Parathyroid adenoma (tissue), 2 donors: ENCODE data around the gene USP46.

Experiments
- H2AFZ ChIP-seq: fragments of 300-600 bp; sonication (generic); one replicate; pipeline ENCODE4 v1.7.0; 2017; ENCODE audit warnings: antibody characterized with exemption, mild to moderate bottlenecking
- H3K27ac ChIP-seq: fragments of 300-600 bp; sonication (generic); one replicate; pipeline ENCODE4 v1.7.0; 2017
- H3K27me3 ChIP-seq: fragments of 300-600 bp; sonication (generic); one replicate; pipeline ENCODE4 v1.7.0; 2017; ENCODE audit warnings: low read length; ENCODE audit not compliant: control insufficient read depth, insufficient read depth
- H3K36me3 ChIP-seq: fragments of 300-600 bp; sonication (generic); one replicate; pipeline ENCODE4 v1.7.0; 2017; ENCODE audit warnings: low read length; ENCODE audit not compliant: control insufficient read depth, insufficient read depth
- H3K4me1 ChIP-seq: fragments of 300-600 bp; sonication (generic); one replicate; pipeline ENCODE4 v1.7.0; 2017; ENCODE audit warnings: control low read depth
- H3K4me2 ChIP-seq: fragments of 300-600 bp; sonication (generic); one replicate; pipeline ENCODE4 v1.7.0; 2017; ENCODE audit warnings: low read length
- H3K4me3 ChIP-seq: fragments of 300-600 bp; sonication (generic); one replicate; pipeline ENCODE4 v1.7.0; 2017; ENCODE audit warnings: low read depth, low read length
- H3K79me2 ChIP-seq: fragments of 300-600 bp; sonication (generic); one replicate; pipeline ENCODE4 v1.7.0; 2017; ENCODE audit warnings: control low read depth
- H3K9ac ChIP-seq: fragments of 300-600 bp; sonication (generic); one replicate; pipeline ENCODE4 v1.7.0; 2017; ENCODE audit warnings: mild to moderate bottlenecking
- H3K9me3 ChIP-seq: fragments of 300-600 bp; sonication (generic); one replicate; pipeline ENCODE4 v1.7.0; 2017; ENCODE audit warnings: low read length; ENCODE audit not compliant: control insufficient read depth
- TF ChIP-seq, protein P1 (sequence below): fragments of 300-600 bp; sonication (generic); IDR thresholded peaks from one replicate; pipeline ENCODE4 v1.7.0; 2017; ENCODE audit warnings: antibody characterized with exemption, mild to moderate bottlenecking
- donor health status: primary hyperparathyroidism.

Gene USP46

GRCh38 chr4:52645300-52645699, 13.8 kb downstream of the USP46 start:
- Histone ChIP-seq H3K9ac (no peak overlapping the region), H3K4me3 (no peak overlapping the region), H3K4me1 (no peaks in the 10 kb centered on the region), H3K27ac (no peak overlapping the region), H3K4me2 (no peak overlapping the region), H3K79me2 (peaks cover 20% of the 10 kb centered on the region), H2AFZ (no peak overlapping the region), H3K36me3 (no peaks in the 10 kb centered on the region), H3K9me3 (no peaks in the 10 kb centered on the region), H3K27me3 (no peaks in the 10 kb centered on the region)
- TF ChIP-seq, protein P1, sequence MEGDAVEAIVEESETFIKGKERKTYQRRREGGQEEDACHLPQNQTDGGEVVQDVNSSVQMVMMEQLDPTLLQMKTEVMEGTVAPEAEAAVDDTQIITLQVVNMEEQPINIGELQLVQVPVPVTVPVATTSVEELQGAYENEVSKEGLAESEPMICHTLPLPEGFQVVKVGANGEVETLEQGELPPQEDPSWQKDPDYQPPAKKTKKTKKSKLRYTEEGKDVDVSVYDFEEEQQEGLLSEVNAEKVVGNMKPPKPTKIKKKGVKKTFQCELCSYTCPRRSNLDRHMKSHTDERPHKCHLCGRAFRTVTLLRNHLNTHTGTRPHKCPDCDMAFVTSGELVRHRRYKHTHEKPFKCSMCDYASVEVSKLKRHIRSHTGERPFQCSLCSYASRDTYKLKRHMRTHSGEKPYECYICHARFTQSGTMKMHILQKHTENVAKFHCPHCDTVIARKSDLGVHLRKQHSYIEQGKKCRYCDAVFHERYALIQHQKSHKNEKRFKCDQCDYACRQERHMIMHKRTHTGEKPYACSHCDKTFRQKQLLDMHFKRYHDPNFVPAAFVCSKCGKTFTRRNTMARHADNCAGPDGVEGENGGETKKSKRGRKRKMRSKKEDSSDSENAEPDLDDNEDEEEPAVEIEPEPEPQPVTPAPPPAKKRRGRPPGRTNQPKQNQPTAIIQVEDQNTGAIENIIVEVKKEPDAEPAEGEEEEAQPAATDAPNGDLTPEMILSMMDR = no peak

DNA sequence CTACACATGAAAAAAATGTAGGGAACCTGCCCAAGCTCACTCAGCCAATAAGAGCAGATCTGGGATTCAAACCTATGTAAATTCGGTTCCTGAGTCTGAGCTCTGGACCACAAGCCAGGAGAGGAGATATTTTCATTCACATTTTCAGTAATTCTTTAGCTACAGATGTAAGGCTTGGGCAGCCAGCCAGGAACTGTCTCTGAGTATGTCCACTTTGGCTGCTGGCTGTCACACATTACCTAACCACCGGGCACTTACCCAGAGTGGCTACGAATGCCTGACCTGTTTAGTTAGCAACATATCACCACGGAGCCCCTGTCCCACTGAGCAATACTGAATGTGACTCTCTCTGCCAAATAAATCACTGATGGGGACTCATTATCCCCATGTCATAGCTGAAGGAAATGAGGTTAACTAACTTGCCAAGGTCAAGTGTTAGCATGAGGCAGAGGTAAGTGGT, 15.3 kb downstream of the USP46 start:
- H3K4me1 ChIP-seq = no peaks in the 10 kb centered on the region
- H3K27ac ChIP-seq = no peak overlapping the region
- peaks cover 20% of the 10 kb centered on the region for H3K79me2 ChIP-seq
- no peak overlapping the region for H3K9ac ChIP-seq
- no peak overlapping the region for H2AFZ ChIP-seq
- no peaks in the 10 kb centered on the region for H3K9me3 ChIP-seq
- H3K27me3 ChIP-seq = no peaks in the 10 kb centered on the region
- no peak overlapping the region for H3K4me3 ChIP-seq
- H3K36me3 ChIP-seq = no peaks in the 10 kb centered on the region
- H3K4me2 ChIP-seq = no peak overlapping the region
- TF ChIP-seq, protein P1 = no peak

- no peak overlapping the region for H2AFZ ChIP-seq
- H3K9ac ChIP-seq = no peak overlapping the region
- H3K4me1 ChIP-seq = no peaks in the 10 kb centered on the region
- no peaks in the 10 kb centered on the region for H3K9me3 ChIP-seq
- no peaks in the 10 kb centered on the region for H3K36me3 ChIP-seq
- no peak overlapping the region for H3K27ac ChIP-seq
- no peaks in the 10 kb centered on the region for H3K27me3 ChIP-seq
- TF ChIP-seq, protein P1 = no peak
- no peak overlapping the region for H3K4me3 ChIP-seq
- peaks cover 20% of the 10 kb centered on the region for H3K79me2 ChIP-seq
- H3K4me2 ChIP-seq = no peak overlapping the region
Measured at GRCh38 chr4:52643190-52643589, 15.9 kb downstream of the USP46 start.

GRCh38 chr4:52641854-52642563, 17.1 kb downstream of the USP46 start:
- TF ChIP-seq, protein P1 = no peak
- no peak overlapping the region for H3K4me3 ChIP-seq
- peaks cover 24% of the 10 kb centered on the region for H3K79me2 ChIP-seq
- no peaks in the 10 kb centered on the region for H3K9me3 ChIP-seq
- H3K4me2 ChIP-seq = no peak overlapping the region
- no peak overlapping the region for H2AFZ ChIP-seq
- H3K27me3 ChIP-seq = no peaks in the 10 kb centered on the region
- no peak overlapping the region for H3K27ac ChIP-seq
- H3K4me1 ChIP-seq = no peaks in the 10 kb centered on the region
- H3K36me3 ChIP-seq = no peaks in the 10 kb centered on the region
- no peak overlapping the region for H3K9ac ChIP-seq
